Measurements from ENCODE around the gene SZT2. TPM values are rescaled to one million over a fixed set of nuclear protein-coding genes. Genes with fewer than 3 reads are reported as not detected.
"Not testable (repeated sequence)": the region's sequence is repeated elsewhere in the genome, so short reads cannot be mapped to it uniquely, and the experiment has no call there.

Gene SZT2
- total RNA-seq, 1 experiment from 2014 or later, result 27.9 TPM

DNA sequence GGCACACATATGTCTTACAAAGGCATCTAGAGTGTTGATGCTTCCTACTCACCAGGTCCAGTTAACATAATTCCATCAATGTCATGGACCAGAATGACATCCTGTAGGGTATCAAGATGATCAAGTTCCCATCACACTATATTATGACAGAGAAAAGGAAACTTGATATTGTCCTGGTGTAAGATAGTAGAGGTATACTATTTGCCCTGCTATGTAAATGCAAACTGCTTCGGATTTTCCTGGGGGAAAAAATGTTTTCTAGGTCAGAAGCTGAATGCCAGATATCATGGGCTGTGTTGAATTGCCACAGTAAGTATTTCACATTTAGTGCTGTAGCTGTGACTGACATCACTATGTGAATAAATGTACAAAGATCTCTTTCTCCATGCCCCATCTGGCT lies 80.2 kb downstream of the SZT2 start:
- intact Hi-C loops (cut with micrococcal nuclease; ENCODE audit: unreplicated experiment), result no loop called here
- Histone ChIP-seq H3K36me3 (ENCODE audit: insufficient read depth, low read length, poor library complexity, severe bottlenecking) (no peaks in the 10 kb centered on the region), H3K4me3 (ENCODE audit: low read depth, low read length, poor library complexity, severe bottlenecking) (no peak overlapping the region), H3K27ac (ENCODE audit: low read depth, low read length, poor library complexity, severe bottlenecking) (no peak overlapping the region), H3K9me3 (ENCODE audit: low read depth, low read length, poor library complexity, severe bottlenecking) (no peaks in the 10 kb centered on the region), H3K27me3 (replicated peaks; ENCODE audit: insufficient read depth, low read depth, low read length, poor library complexity) (no peaks in the 10 kb centered on the region), H3K4me1 (ENCODE audit: insufficient read depth, low read length, poor library complexity, severe bottlenecking) (no peaks in the 10 kb centered on the region)
- CTCF ChIA-PET, result no interaction called here
- DNase-seq (ENCODE audit: low spot score), result no peak
- no TSS peak for BruUV-seq (replicated peaks)
- POLR2A ChIA-PET (ENCODE audit: low non-redundant PET), result no interaction called here
- TF ChIP-seq, protein P1, sequence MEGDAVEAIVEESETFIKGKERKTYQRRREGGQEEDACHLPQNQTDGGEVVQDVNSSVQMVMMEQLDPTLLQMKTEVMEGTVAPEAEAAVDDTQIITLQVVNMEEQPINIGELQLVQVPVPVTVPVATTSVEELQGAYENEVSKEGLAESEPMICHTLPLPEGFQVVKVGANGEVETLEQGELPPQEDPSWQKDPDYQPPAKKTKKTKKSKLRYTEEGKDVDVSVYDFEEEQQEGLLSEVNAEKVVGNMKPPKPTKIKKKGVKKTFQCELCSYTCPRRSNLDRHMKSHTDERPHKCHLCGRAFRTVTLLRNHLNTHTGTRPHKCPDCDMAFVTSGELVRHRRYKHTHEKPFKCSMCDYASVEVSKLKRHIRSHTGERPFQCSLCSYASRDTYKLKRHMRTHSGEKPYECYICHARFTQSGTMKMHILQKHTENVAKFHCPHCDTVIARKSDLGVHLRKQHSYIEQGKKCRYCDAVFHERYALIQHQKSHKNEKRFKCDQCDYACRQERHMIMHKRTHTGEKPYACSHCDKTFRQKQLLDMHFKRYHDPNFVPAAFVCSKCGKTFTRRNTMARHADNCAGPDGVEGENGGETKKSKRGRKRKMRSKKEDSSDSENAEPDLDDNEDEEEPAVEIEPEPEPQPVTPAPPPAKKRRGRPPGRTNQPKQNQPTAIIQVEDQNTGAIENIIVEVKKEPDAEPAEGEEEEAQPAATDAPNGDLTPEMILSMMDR (conservative IDR thresholded peaks at IDR 0.05; ENCODE audit: low read depth, low read length), result no peak
- no peak for TF ChIP-seq EZH2 (IDR thresholded peaks at IDR 0.05; ENCODE audit: borderline replicate concordance, low read depth, low read length, poor library complexity, severe bottlenecking)

DNA sequence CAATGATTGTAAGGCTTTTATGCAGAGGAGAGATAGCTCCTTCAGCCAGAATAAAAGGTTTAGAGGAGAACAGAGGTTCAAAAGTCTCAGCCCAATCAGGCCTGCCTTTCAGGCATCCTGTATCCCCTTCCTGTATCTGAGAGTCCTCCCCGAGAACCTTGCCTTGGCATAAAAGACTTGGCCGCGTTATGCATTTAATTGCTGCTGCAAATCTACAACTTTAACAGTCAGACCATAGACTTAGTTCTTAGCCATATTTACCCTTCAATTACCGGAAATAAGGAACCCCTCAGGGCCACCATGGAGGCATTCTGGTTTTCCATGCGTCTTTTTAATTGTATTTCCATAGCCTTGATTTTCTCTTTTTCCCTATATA lies 82.4 kb downstream of the SZT2 start:
- H3K4me3 ChIP-seq (ENCODE audit: low read depth, low read length, poor library complexity, severe bottlenecking), result no peak overlapping the region
- no peaks in the 10 kb centered on the region for H3K27me3 ChIP-seq (replicated peaks; ENCODE audit: insufficient read depth, low read depth, low read length, poor library complexity)
- POLR2A ChIA-PET (ENCODE audit: low non-redundant PET), result no interaction called here
- intact Hi-C loops (cut with micrococcal nuclease; ENCODE audit: unreplicated experiment), result no loop called here
- DNase-seq (ENCODE audit: low spot score), result no peak
- TF ChIP-seq EZH2 (IDR thresholded peaks at IDR 0.05; ENCODE audit: borderline replicate concordance, low read depth, low read length, poor library complexity, severe bottlenecking), result no peak
- TF ChIP-seq, protein P1 (conservative IDR thresholded peaks at IDR 0.05; ENCODE audit: low read depth, low read length), result no peak
- H3K4me1 ChIP-seq (ENCODE audit: insufficient read depth, low read length, poor library complexity, severe bottlenecking), result no peaks in the 10 kb centered on the region
- H3K9me3 ChIP-seq (ENCODE audit: low read depth, low read length, poor library complexity, severe bottlenecking), result no peaks in the 10 kb centered on the region
- H3K27ac ChIP-seq (ENCODE audit: low read depth, low read length, poor library complexity, severe bottlenecking), result no peak overlapping the region
- no peaks in the 10 kb centered on the region for H3K36me3 ChIP-seq (ENCODE audit: insufficient read depth, low read length, poor library complexity, severe bottlenecking)
- no TSS peak for BruUV-seq (replicated peaks)
- CTCF ChIA-PET, result no interaction called here

DNA sequence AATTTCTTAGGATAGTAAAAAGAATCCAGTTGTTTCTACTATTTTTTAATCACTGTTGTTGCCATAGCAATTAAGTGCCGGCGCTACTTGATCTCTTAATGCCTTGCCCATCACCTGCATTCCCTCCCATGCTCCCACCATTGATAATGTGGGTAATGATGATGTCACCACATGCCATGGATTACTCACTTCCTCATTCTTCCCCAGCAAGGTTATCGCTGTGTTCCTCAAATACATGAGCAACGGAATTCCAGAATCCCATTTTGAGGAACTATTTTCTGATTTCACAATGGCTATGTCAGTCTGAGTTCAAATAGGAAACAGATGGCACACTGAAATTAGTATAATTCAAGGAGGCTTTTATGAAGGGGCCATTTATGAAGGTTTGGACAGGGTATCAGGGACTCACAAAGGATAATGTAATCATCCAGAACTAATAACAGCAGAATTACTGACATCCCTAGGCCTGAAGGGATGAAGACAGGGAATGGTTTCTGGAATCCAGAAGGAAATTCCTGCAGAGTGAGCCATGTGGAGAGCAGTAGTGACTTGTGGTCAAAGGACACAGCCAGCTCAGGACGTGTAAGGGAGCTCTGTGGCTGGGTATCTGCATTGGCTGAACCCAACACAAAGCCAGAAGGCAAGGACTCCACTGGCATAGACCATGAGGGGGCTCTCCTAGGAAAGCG lies 82.9 kb downstream of the SZT2 start:
- intact Hi-C loops (cut with micrococcal nuclease; ENCODE audit: unreplicated experiment); DNase-seq (ENCODE audit: low spot score); POLR2A ChIA-PET (ENCODE audit: low non-redundant PET); H3K9me3 ChIP-seq (ENCODE audit: low read depth, low read length, poor library complexity, severe bottlenecking); CTCF ChIA-PET; H3K36me3 ChIP-seq (ENCODE audit: insufficient read depth, low read length, poor library complexity, severe bottlenecking); H3K27ac ChIP-seq (ENCODE audit: low read depth, low read length, poor library complexity, severe bottlenecking); H3K27me3 ChIP-seq (replicated peaks; ENCODE audit: insufficient read depth, low read depth, low read length, poor library complexity); BruUV-seq (replicated peaks); H3K4me3 ChIP-seq (ENCODE audit: low read depth, low read length, poor library complexity, severe bottlenecking); H3K4me1 ChIP-seq (ENCODE audit: insufficient read depth, low read length, poor library complexity, severe bottlenecking): not testable (repeated sequence)

DNA sequence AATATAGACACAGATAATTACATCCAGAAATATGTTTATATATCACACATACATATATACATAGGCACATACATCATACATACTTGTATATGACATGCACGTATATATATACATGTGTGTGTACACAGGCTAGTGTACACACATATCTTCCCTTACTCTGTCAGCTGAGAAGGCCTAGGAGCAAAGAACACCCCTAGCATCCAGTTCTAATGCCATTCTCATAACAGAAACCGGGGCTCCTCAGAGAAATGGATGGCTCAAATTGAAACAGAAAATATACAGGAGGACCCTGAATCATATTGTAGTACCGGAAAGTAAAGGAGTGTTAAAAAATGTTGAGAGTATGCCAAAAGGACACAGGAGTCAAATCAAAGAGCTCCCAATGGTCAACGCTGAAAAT lies 83.8 kb downstream of the SZT2 start:
- Histone ChIP-seq H3K27me3 (replicated peaks; ENCODE audit: insufficient read depth, low read depth, low read length, poor library complexity) (no peaks in the 10 kb centered on the region), H3K4me1 (ENCODE audit: insufficient read depth, low read length, poor library complexity, severe bottlenecking) (no peaks in the 10 kb centered on the region), H3K9me3 (ENCODE audit: low read depth, low read length, poor library complexity, severe bottlenecking) (no peaks in the 10 kb centered on the region), H3K36me3 (ENCODE audit: insufficient read depth, low read length, poor library complexity, severe bottlenecking) (no peaks in the 10 kb centered on the region), H3K4me3 (ENCODE audit: low read depth, low read length, poor library complexity, severe bottlenecking) (no peak overlapping the region), H3K27ac (ENCODE audit: low read depth, low read length, poor library complexity, severe bottlenecking) (no peak overlapping the region)
- TF ChIP-seq, protein P1 (conservative IDR thresholded peaks at IDR 0.05; ENCODE audit: low read depth, low read length), result no peak
- no peak for TF ChIP-seq EZH2 (IDR thresholded peaks at IDR 0.05; ENCODE audit: borderline replicate concordance, low read depth, low read length, poor library complexity, severe bottlenecking)
- ChIA-PET POLR2A (ENCODE audit: low non-redundant PET) (no interaction called here), CTCF (no interaction called here)
- intact Hi-C loops (cut with micrococcal nuclease; ENCODE audit: unreplicated experiment), result no loop called here
- BruUV-seq (replicated peaks), result no TSS peak
- DNase-seq (ENCODE audit: low spot score), result no peak

DNA sequence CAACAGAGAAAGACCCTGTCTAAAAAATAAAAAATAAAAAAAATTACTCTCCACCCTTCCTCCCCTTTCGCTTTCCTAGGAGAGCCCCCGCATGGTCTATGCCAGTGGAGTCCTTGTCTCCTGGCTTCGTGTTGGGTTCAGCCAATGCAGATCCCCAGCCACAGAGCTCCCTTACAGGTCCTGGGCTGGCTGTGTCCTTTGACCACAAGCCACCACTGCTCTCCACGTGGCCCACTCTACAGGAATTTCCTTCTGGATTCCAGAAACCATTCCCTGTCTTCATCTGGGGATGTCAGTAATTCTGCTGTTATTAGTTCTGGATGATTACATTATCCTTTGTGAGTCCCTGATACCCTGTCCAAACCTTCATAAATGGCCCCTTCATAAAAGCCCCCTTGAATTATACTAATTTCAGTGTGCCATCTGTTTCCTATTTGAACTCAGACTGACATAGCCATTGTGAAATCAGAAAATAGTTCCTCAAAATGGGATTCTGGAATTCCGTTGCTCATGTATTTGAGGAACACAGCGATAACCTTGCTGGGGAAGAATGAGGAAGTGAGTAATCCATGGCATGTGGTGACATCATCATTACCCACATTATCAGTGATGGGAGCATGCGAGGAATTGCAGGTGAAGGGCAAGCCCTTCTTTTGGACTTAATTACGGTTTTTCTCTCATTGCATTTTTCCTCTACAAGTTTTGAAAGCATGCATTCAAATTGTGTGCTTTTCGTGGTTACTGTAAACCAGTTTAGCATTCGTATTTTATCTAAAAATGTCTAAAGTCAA lies 86.1 kb downstream of the SZT2 start:
- intact Hi-C loops (cut with micrococcal nuclease; ENCODE audit: unreplicated experiment); BruUV-seq (replicated peaks); H3K27ac ChIP-seq (ENCODE audit: low read depth, low read length, poor library complexity, severe bottlenecking); H3K4me3 ChIP-seq (ENCODE audit: low read depth, low read length, poor library complexity, severe bottlenecking); H3K9me3 ChIP-seq (ENCODE audit: low read depth, low read length, poor library complexity, severe bottlenecking); CTCF ChIA-PET; H3K27me3 ChIP-seq (replicated peaks; ENCODE audit: insufficient read depth, low read depth, low read length, poor library complexity); POLR2A ChIA-PET (ENCODE audit: low non-redundant PET); DNase-seq (ENCODE audit: low spot score); H3K36me3 ChIP-seq (ENCODE audit: insufficient read depth, low read length, poor library complexity, severe bottlenecking); H3K4me1 ChIP-seq (ENCODE audit: insufficient read depth, low read length, poor library complexity, severe bottlenecking): not testable (repeated sequence)
